Type B pancreatic cell (in vitro differentiated cells): ENCODE results near the gene TBC1D32. TPM values are rescaled to one million over a fixed set of nuclear protein-coding genes. Genes with fewer than 3 reads are reported as not detected.
"Not testable (repeated sequence)": the region's sequence is repeated elsewhere in the genome, so short reads cannot be mapped to it uniquely, and the experiment has no call there.

ENCODE experiments used
- DNase-seq: peaks from one replicate; pipeline ENCODE4 v3.0.0; 2021; ENCODE audit warnings: mixed read lengths; ENCODE audit not compliant: unreplicated experiment; ENCODE audit errors: extremely low spot score
- H3K27ac Mint-ChIP-seq: 2 replicates; pipeline ENCODE4 v1.8.0; 2021; ENCODE audit warnings: mild to moderate bottlenecking, mixed read lengths
- H3K27me3 Mint-ChIP-seq: 2 replicates; pipeline ENCODE4 v1.8.0; 2021; ENCODE audit warnings: mixed read lengths
- H3K36me3 Mint-ChIP-seq: 2 replicates; pipeline ENCODE4 v1.8.0; 2021; ENCODE audit warnings: mixed read lengths
- H3K4me1 Mint-ChIP-seq: one replicate; pipeline ENCODE4 v1.8.0; 2021; ENCODE audit warnings: mixed read lengths; ENCODE audit not compliant: unreplicated experiment
- H3K4me3 Mint-ChIP-seq: 2 replicates; pipeline ENCODE4 v1.8.0; 2021; ENCODE audit warnings: mild to moderate bottlenecking, mixed read lengths
- H3K9me3 Mint-ChIP-seq: 2 replicates; pipeline ENCODE4 v1.8.0; 2021; ENCODE audit warnings: mixed read lengths
- CTCF ChIP-seq: fragments of 200-600 bp; sonication (generic); conservative IDR thresholded peaks from 2 replicates; pipeline ENCODE4 v1.5.0; 2021; ENCODE audit warnings: antibody characterized with exemption, mild to moderate bottlenecking
- total RNA-seq: library from RNA; stranded (reverse); gene quantifications from 2 replicates; pipeline ENCODE4 v1.2.1, GENCODE V29; 2021; ENCODE audit warnings: low replicate concordance

TBC1D32 gene
- total RNA-seq, 1 donor from 2014 or later, result 12.4 TPM

- Mint-ChIP-seq H3K36me3 (peaks cover 4% of the 10 kb centered on the region), H3K4me3 (no peak overlapping the region), H3K9me3 (peaks cover 2% of the 10 kb centered on the region), H3K27ac (no peak overlapping the region), H3K27me3 (no peaks in the 10 kb centered on the region), H3K4me1 (no peaks in the 10 kb centered on the region)
- TF ChIP-seq CTCF, result no peak
- DNase-seq, result no peak
Observed at GRCh38 chr6:121106962-121107361, 227.3 kb downstream of the TBC1D32 start.

GRCh38 chr6:121105461-121105860 lies 228.8 kb downstream of the TBC1D32 start:
- no peaks in the 10 kb centered on the region for H3K4me1 Mint-ChIP-seq
- no peak overlapping the region for H3K27ac Mint-ChIP-seq
- DNase-seq, result no peak
- peaks cover 5% of the 10 kb centered on the region for H3K9me3 Mint-ChIP-seq
- no peak overlapping the region for H3K4me3 Mint-ChIP-seq
- H3K27me3 Mint-ChIP-seq, result no peaks in the 10 kb centered on the region
- TF ChIP-seq CTCF, result no peak
- peaks cover 4% of the 10 kb centered on the region for H3K36me3 Mint-ChIP-seq

- H3K27me3 Mint-ChIP-seq, result no peaks in the 10 kb centered on the region
- H3K27ac Mint-ChIP-seq, result no peak overlapping the region
- TF ChIP-seq CTCF, result no peak
- DNase-seq, result no peak
- H3K4me1 Mint-ChIP-seq, result no peaks in the 10 kb centered on the region
- H3K4me3 Mint-ChIP-seq, result no peak overlapping the region
- H3K36me3 Mint-ChIP-seq, result no peaks in the 10 kb centered on the region
- H3K9me3 Mint-ChIP-seq, result no peaks in the 10 kb centered on the region
Observed at GRCh38 chr6:121093928-121094327, 240.4 kb downstream of the TBC1D32 start.

DNA sequence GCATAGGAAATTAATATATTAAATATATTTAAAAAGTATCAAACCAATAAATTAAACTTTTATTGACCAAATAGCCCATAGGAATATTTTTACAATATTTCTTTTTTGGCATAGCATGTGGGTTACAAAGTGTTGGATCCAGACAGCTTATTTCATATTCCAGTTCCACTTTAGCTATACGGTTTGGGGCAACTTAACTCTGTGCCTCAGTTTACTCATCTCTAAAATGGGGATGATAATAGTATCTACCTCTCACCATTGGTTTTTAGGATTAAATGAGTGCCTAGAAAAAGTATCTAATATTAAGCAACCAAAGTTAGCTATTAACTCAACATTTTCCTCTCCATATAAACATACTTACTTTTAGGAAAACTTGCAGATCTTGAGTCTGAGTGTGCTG lies 243.8 kb downstream of the TBC1D32 start:
- Mint-ChIP-seq H3K9me3 (no peaks in the 10 kb centered on the region), H3K27ac (no peak overlapping the region), H3K36me3 (no peaks in the 10 kb centered on the region), H3K4me3 (no peak overlapping the region), H3K27me3 (no peaks in the 10 kb centered on the region), H3K4me1 (no peaks in the 10 kb centered on the region)
- DNase-seq, result no peak
- no peak for TF ChIP-seq CTCF

- no peak for TF ChIP-seq CTCF
- H3K9me3 Mint-ChIP-seq, result no peaks in the 10 kb centered on the region
- no peak for DNase-seq
- H3K27me3 Mint-ChIP-seq, result no peaks in the 10 kb centered on the region
- no peak overlapping the region for H3K4me3 Mint-ChIP-seq
- H3K36me3 Mint-ChIP-seq, result no peaks in the 10 kb centered on the region
- H3K4me1 Mint-ChIP-seq, result no peaks in the 10 kb centered on the region
- no peak overlapping the region for H3K27ac Mint-ChIP-seq
Observed at GRCh38 chr6:121086876-121087275, 247.4 kb downstream of the TBC1D32 start.

- no peaks in the 10 kb centered on the region for H3K9me3 Mint-ChIP-seq
- H3K27ac Mint-ChIP-seq, result no peak overlapping the region
Observed at GRCh38 chr6:121076119-121076518, 258.2 kb downstream of the TBC1D32 start.

DNA sequence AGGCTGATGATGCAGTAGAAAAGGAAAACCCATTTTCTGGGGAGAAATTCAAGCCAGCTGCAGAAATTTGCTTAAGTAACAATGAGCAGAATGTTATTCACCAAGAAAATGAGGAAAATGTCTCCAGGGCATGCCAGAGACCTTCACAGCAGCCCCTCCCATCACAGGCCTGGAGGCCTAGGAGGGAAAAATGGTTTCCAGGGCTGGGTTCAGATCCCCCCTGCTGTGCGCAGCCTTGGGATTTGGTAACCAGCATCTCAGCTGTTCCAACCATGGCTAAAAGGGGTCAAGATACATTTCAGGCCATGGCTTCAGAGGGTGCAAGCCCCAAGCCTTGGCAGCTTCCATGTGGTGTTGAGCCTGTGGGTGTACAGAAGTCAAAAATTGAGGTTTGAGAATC lies 265.5 kb downstream of the TBC1D32 start:
- H3K4me3 Mint-ChIP-seq, H3K27me3 Mint-ChIP-seq, H3K4me1 Mint-ChIP-seq, H3K27ac Mint-ChIP-seq, H3K36me3 Mint-ChIP-seq, DNase-seq: not testable (repeated sequence)
- H3K9me3 Mint-ChIP-seq, result peaks cover 10% of the 10 kb centered on the region

More at GRCh38 chr6:121076119-121076518, 258.2 kb downstream of the TBC1D32 start:
- no peak for TF ChIP-seq CTCF
- no peak overlapping the region for H3K4me3 Mint-ChIP-seq
- no peaks in the 10 kb centered on the region for H3K4me1 Mint-ChIP-seq
- no peak for DNase-seq
- H3K36me3 Mint-ChIP-seq, result no peaks in the 10 kb centered on the region
- H3K27me3 Mint-ChIP-seq, result no peaks in the 10 kb centered on the region
